ENCODE results near the gene DEXI. TPM values are rescaled to one million over a fixed set of nuclear protein-coding genes. Genes with fewer than 3 reads are reported as not detected.

Gene DEXI
- total and polyA plus RNA-seq, 9 of the 15 experiments (the other 6 are each of a cell fraction or from before 2014, with no cell fraction given) = 2.9 to 40.1 (median 22.0) TPM

- no peak for TF ChIP-seq ZBTB12 (CRISPR knock-in tag; IDR thresholded peaks at IDR 0.05)
- no peak for TF ChIP-seq TSC22D4 (tag; IDR thresholded peaks at IDR 0.05)
- TF ChIP-seq HMG20A (CRISPR knock-in tag; conservative IDR thresholded peaks at IDR 0.05) = no peak
- TF ChIP-seq SIN3A (IDR thresholded peaks at IDR 0.05; ENCODE audit: borderline replicate concordance in 2 of 2, control insufficient read depth in 1 of 2, low read depth in 2 of 2, low read length in 2 of 2) = no peak
- no peak for TF ChIP-seq TEAD4 (IDR thresholded peaks at IDR 0.05; ENCODE audit: low read length)
- no peak for TF ChIP-seq TEAD4 (CRISPR knock-in tag; IDR thresholded peaks at IDR 0.05; ENCODE audit: borderline replicate concordance)
- TF ChIP-seq FUS (optimal IDR thresholded peaks at IDR 0.05; ENCODE audit: low read depth, low read length) = no peak
- no peak for TF ChIP-seq LCOR (CRISPR knock-in tag; IDR thresholded peaks at IDR 0.05)
- TF ChIP-seq POLR2G (IDR thresholded peaks at IDR 0.05; ENCODE audit: low read depth, low read length) = peak; percentile 85
- no peak for TF ChIP-seq POLR3G (IDR thresholded peaks at IDR 0.05; ENCODE audit: extremely low read depth, insufficient read length, insufficient replicate concordance)
- no peak for TF ChIP-seq ZNF77 (CRISPR knock-in tag; IDR thresholded peaks at IDR 0.05)
- TF ChIP-seq MCM5 (IDR thresholded peaks at IDR 0.05; ENCODE audit: low read depth) = no peak
- TF ChIP-seq ZNF583 (CRISPR knock-in tag; IDR thresholded peaks at IDR 0.05) = no peak
- TF ChIP-seq RB1 (IDR thresholded peaks at IDR 0.05; ENCODE audit: low read depth) = peak; percentile 14; the same call in 1 of the 2 replicates
- TF ChIP-seq THAP12 (CRISPR knock-in tag; IDR thresholded peaks at IDR 0.05) = no peak
- no peak for TF ChIP-seq BRCA1 (IDR thresholded peaks at IDR 0.05)
- TF ChIP-seq BRCA1 (CRISPR knock-in tag; IDR thresholded peaks at IDR 0.05) = no peak
- peak in 2 of 3 experiments; percentile 63 to 75 for TF ChIP-seq YY1 (IDR thresholded peaks at IDR 0.05; ENCODE audit: borderline replicate concordance in 1 of 3, control insufficient read depth in 1 of 3, extremely low read depth in 1 of 3, insufficient read depth in 3 of 3, insufficient read length in 1 of 3, insufficient replicate concordance in 2 of 3, low read depth in 1 of 3, low read length in 2 of 3)
- TF ChIP-seq FOXK1 (CRISPR knock-in tag; IDR thresholded peaks at IDR 0.05; ENCODE audit: borderline replicate concordance) = no peak
- TF ChIP-seq SUPT5H (IDR thresholded peaks at IDR 0.05) = 0 out of 2 replicates have a peak, but pooled peaks have one; percentile 35
- no peak for TF ChIP-seq ZFP1 (CRISPR knock-in tag; IDR thresholded peaks at IDR 0.05)
- TF ChIP-seq MITF (IDR thresholded peaks at IDR 0.05) = no peak
- TF ChIP-seq ZNF174 (CRISPR knock-in tag; IDR thresholded peaks at IDR 0.05) = no peak
These were observed at the start of gene DEXI (continued) for GRCh38 chr16:10942352-10943063.

Data from K562 (cell line).